Neural progenitor cell (in vitro differentiated cells): ENCODE results near the gene UBC.
"Not testable (repeated sequence)": the region's sequence is repeated elsewhere in the genome, so short reads cannot be mapped to it uniquely, and the experiment has no call there.

Experiments
- EZH2 ChIP-seq: fragments of 200-600 bp; sonication (generic); IDR thresholded peaks from 2 replicates; pipeline ENCODE4 v1.6.1; 2017; ENCODE audit warnings: antibody characterized with exemption, mild to moderate bottlenecking, moderate library complexity
- TF ChIP-seq, protein P1 (sequence below): fragments of 200-600 bp; sonication (generic); IDR thresholded peaks from 2 replicates; pipeline ENCODE4 v1.5.1; 2017; ENCODE audit warnings: antibody characterized with exemption, mild to moderate bottlenecking

- not testable (repeated sequence) for TF ChIP-seq EZH2
- TF ChIP-seq, protein P1, sequence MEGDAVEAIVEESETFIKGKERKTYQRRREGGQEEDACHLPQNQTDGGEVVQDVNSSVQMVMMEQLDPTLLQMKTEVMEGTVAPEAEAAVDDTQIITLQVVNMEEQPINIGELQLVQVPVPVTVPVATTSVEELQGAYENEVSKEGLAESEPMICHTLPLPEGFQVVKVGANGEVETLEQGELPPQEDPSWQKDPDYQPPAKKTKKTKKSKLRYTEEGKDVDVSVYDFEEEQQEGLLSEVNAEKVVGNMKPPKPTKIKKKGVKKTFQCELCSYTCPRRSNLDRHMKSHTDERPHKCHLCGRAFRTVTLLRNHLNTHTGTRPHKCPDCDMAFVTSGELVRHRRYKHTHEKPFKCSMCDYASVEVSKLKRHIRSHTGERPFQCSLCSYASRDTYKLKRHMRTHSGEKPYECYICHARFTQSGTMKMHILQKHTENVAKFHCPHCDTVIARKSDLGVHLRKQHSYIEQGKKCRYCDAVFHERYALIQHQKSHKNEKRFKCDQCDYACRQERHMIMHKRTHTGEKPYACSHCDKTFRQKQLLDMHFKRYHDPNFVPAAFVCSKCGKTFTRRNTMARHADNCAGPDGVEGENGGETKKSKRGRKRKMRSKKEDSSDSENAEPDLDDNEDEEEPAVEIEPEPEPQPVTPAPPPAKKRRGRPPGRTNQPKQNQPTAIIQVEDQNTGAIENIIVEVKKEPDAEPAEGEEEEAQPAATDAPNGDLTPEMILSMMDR = not testable (repeated sequence)
Observed at GRCh38 chr12:124880335-124880734, 34.1 kb downstream of the UBC start.
